Thyroid gland (tissue), 4 donors: Measurements from ENCODE around the gene LCN12. TPM values are rescaled to one million over a fixed set of nuclear protein-coding genes. Genes with fewer than 3 reads are reported as not detected.

ENCODE experiments used
- DNase-seq, 2 donors: peaks; one replicate each; pipeline ENCODE4 v3.0.0-alpha.2; 2019
- H3K27ac ChIP-seq, 3 donors: fragments of 200-600 bp; sonication (generic); 1 replicate in 2 of 3; 2 replicates in 1 of 3; pipeline ENCODE4 v1.5.1; 2016 to 2019; ENCODE audit warnings: mild to moderate bottlenecking in 1 of 3, moderate library complexity in 1 of 3
- H3K27me3 ChIP-seq: fragments of 200-600 bp; sonication (generic); one replicate; pipeline ENCODE4 v1.5.1; 2019
- H3K36me3 ChIP-seq, 2 donors: fragments of 200-600 bp; sonication (generic); one replicate each; pipeline ENCODE4 v1.5.1; 2016 to 2019
- H3K4me1 ChIP-seq, 2 donors: fragments of 200-600 bp; sonication (generic); one replicate each; pipeline ENCODE4 v1.5.1; 2017 to 2019
- H3K4me3 ChIP-seq, 3 donors: fragments of 200-600 bp; sonication (generic); replicated peaks in 1 of 3; 1 replicate in 2 of 3; 2 replicates in 1 of 3; pipeline ENCODE4 v1.5.1; 2016; ENCODE audit warnings: mild to moderate bottlenecking in 1 of 3
- H3K9me3 ChIP-seq: fragments of 200-600 bp; sonication (generic); one replicate; pipeline ENCODE4 v1.5.1; 2017
- CTCF ChIP-seq, 6 experiments: fragments of 200-600 bp in 3 of 6; fragments of 450-650 bp in 3 of 6; sonication (generic) in 3 of 6; IDR thresholded peaks; one replicate each; pipeline ENCODE4 v1.5.1; 2016 to 2019; ENCODE audit warnings: antibody characterized with exemption in 6 of 6, mild to moderate bottlenecking in 2 of 6, inconsistent platforms in 1 of 6, moderate library complexity in 1 of 6
- POLR2A ChIP-seq, 2 donors: fragments of 450-650 bp; IDR thresholded peaks; one replicate each; pipeline ENCODE4 v1.6.1; 2017; ENCODE audit warnings: antibody characterized with exemption in 2 of 2, mild to moderate bottlenecking in 2 of 2, moderate library complexity in 1 of 2
- WGBS, 2 donors: methylation state at CpG; one replicate each; pipeline ENCODE4 v1.1.5; 2017; 5-methylcytosine and 5-hydroxymethylcytosine counted together
- intact Hi-C: fragments of 100-400 bp; cut with DNase I; formaldehyde crosslinking; loops from one replicate; pipeline ENCODE4 v1.15.1; 2023
- total RNA-seq, 4 donors: library from RNA; depleted of rRNA; stranded (reverse); fragments of >200 nt; gene quantifications; one replicate each; pipeline ENCODE4 v1.2.3, GENCODE V29; 2016

Gene LCN12
- total RNA-seq, 4 donors from 2014 or later, result 24.3 to 85.0 (median 54.0) TPM

- Histone ChIP-seq H3K36me3 (no peaks in the 10 kb centered on the region), H3K27me3 (no peaks in the 10 kb centered on the region), H3K4me1 (peaks cover 7 to 20% of the 10 kb centered on the region in 2 donors), H3K4me3 (no peak overlapping the region), H3K9me3 (no peaks in the 10 kb centered on the region), H3K27ac (no peak overlapping the region)
- intact Hi-C loops, result no loop called here
- TF ChIP-seq CTCF (IDR thresholded peaks at IDR 0.05) (no peak), POLR2A (IDR thresholded peaks at IDR 0.05) (no peak)
- DNase-seq, result no peak
- WGBS, 2 donors, result 86 to 92% methylated on average over 16 of the region's 16 CpGs
Observed at GRCh38 chr9:136980669-136981478, 28.8 kb downstream of the LCN12 start.

- no peak overlapping the region for H3K4me3 ChIP-seq
- no peaks in the 10 kb centered on the region for H3K27me3 ChIP-seq
- WGBS, 2 donors, result 60 to 73% methylated on average over 11 to 13 of the region's 17 CpGs
- H3K9me3 ChIP-seq, result no peaks in the 10 kb centered on the region
- no peaks in the 10 kb centered on the region for H3K36me3 ChIP-seq
- H3K4me1 ChIP-seq, result peaks cover 7 to 20% of the 10 kb centered on the region in 2 donors
- no peak for DNase-seq
- TF ChIP-seq CTCF (IDR thresholded peaks at IDR 0.05) (no peak), POLR2A (IDR thresholded peaks at IDR 0.05) (no peak)
- intact Hi-C loops, result no loop called here
- H3K27ac ChIP-seq, result peak overlapping the region in 2 of 3 donors; percentile 23 to 59
Observed at GRCh38 chr9:136981588-136982231, 29.6 kb downstream of the LCN12 start.

- intact Hi-C loops, result no loop called here
- peak within 1 kb of the TSS in 2 of 3 donors; percentile 23 to 59 for H3K27ac ChIP-seq
- 76 to 86% methylated on average over 11 to 14 of the region's 18 CpGs for WGBS, 2 donors
- H3K4me1 ChIP-seq, result peaks cover 7 to 17% of the 10 kb centered on the region in 2 donors
- H3K9me3 ChIP-seq, result no peaks in the 10 kb centered on the region
- no peak for DNase-seq
- TF ChIP-seq POLR2A (IDR thresholded peaks at IDR 0.05) (no peak), CTCF (IDR thresholded peaks at IDR 0.05) (no peak)
- no peaks in the 10 kb centered on the region for H3K27me3 ChIP-seq
- H3K36me3 ChIP-seq, result no peaks in the 10 kb centered on the region
- no peak within 1 kb of the TSS for H3K4me3 ChIP-seq
Observed at GRCh38 chr9:136982232-136983051, 30.4 kb downstream of the LCN12 start, which contains the start of gene LCNL1. TSS of gene LCNL1 (plus strand) at chr9:136982993. CDS start at chr9:136983587, 594 bp downstream.

GRCh38 chr9:136983167-136983566 is 31.1 kb downstream of the LCN12 start:
- intact Hi-C loops, result no loop called here
- H3K27me3 ChIP-seq, result no peaks in the 10 kb centered on the region

More at GRCh38 chr9:136983167-136983566, 31.1 kb downstream of the LCN12 start:
- H3K4me1 ChIP-seq, result peaks cover under 1 to 10% of the 10 kb centered on the region in 2 donors
- H3K9me3 ChIP-seq, result no peaks in the 10 kb centered on the region
- no peak overlapping the region for H3K27ac ChIP-seq
- H3K36me3 ChIP-seq, result no peaks in the 10 kb centered on the region
- DNase-seq, result no peak
- no peak overlapping the region for H3K4me3 ChIP-seq
- TF ChIP-seq CTCF (IDR thresholded peaks at IDR 0.05) (no peak), POLR2A (IDR thresholded peaks at IDR 0.05) (no peak)
- WGBS, 2 donors, result 93 to 97% methylated on average over 4 to 8 of the region's 9 CpGs
